OCI-LY3 (cell line): ENCODE measurements around the gene MACF1.

ENCODE experiments used
- H2AFZ ChIP-seq: fragments of 200-600, 300-600 bp; shearing (Covaris generic); 2 replicates; pipeline ENCODE4 v1.6.0; 2014; ENCODE audit warnings: antibody characterized with exemption, low read depth, low read length
- H3K27ac ChIP-seq: fragments of 200-600, 300-600 bp; sonication (generic); 2 replicates; pipeline ENCODE4 v1.5.1; 2014; ENCODE audit warnings: mild to moderate bottlenecking, low read length, moderate library complexity, mixed read lengths
- H3K27me3 ChIP-seq: fragments of 200-600, 300-600 bp; sonication (generic); 2 replicates; pipeline ENCODE4 v1.6.1; 2014; ENCODE audit warnings: low read depth, low read length, mixed read lengths
- H3K36me3 ChIP-seq: fragments of 200-600, 300-600 bp; sonication (generic); replicated peaks from 2 replicates; pipeline ENCODE3; 2014; ENCODE audit warnings: low read depth, low read length, mixed read lengths
- H3K4me1 ChIP-seq: fragments of 300-600, 200-600 bp; sonication (generic); 2 replicates; pipeline ENCODE4 v1.6.1; 2014; ENCODE audit warnings: low read length, mixed read lengths
- H3K4me2 ChIP-seq: fragments of 200-600, 300-600 bp; sonication (generic); 2 replicates; pipeline ENCODE4 v1.6.1; 2014; ENCODE audit warnings: low read length, mixed read lengths
- H3K4me3 ChIP-seq: fragments of 300-600, 200-600 bp; sonication (generic); 2 replicates; pipeline ENCODE4 v1.5.1; 2014; ENCODE audit warnings: antibody characterized with exemption, mild to moderate bottlenecking, low read length, moderate library complexity
- H3K79me2 ChIP-seq: fragments of 300-600, 200-600 bp; shearing (Covaris generic); 2 replicates; pipeline ENCODE4 v1.6.1; 2014; ENCODE audit warnings: mild to moderate bottlenecking, low read length, mixed read lengths
- H3K9ac ChIP-seq: fragments of 300-600, 200-600 bp; shearing (Covaris generic); 2 replicates; pipeline ENCODE4 v1.6.0; 2014; ENCODE audit warnings: mild to moderate bottlenecking, low read length, moderate library complexity
- H3K9me3 ChIP-seq: fragments of 200-600, 300-600 bp; shearing (Covaris generic); 2 replicates; pipeline ENCODE4 v1.6.1; 2014; ENCODE audit warnings: low read length, mixed read lengths; ENCODE audit not compliant: insufficient read depth
- H4K20me1 ChIP-seq: fragments of 200-600, 300-600 bp; sonication (generic); 2 replicates; pipeline ENCODE4 v1.6.1; 2016; ENCODE audit warnings: low read length, mixed read lengths; ENCODE audit not compliant: insufficient read depth
- CTCF ChIP-seq: fragments of 200-600, 300-600 bp; sonication (generic); IDR thresholded peaks from 2 replicates; pipeline ENCODE4 v1.5.1; 2014; ENCODE audit warnings: antibody characterized with exemption, low read length, low read depth
- EZH2phosphoT487 ChIP-seq: fragments of 200-600 bp; shearing (Covaris generic); IDR thresholded peaks from 2 replicates; pipeline ENCODE4 v1.6.1; 2018; ENCODE audit warnings: antibody characterized with exemption, mixed run types, low read depth

MACF1 gene

GRCh38 chr1:39405358-39405757 is 200.9 kb downstream of the MACF1 start:
- H3K27me3 ChIP-seq = no peaks in the 10 kb centered on the region
- H3K4me2 ChIP-seq = no peak overlapping the region
- no peak overlapping the region for H2AFZ ChIP-seq
- H3K9me3 ChIP-seq = no peaks in the 10 kb centered on the region
- peaks cover 16% of the 10 kb centered on the region for H3K4me1 ChIP-seq
- H4K20me1 ChIP-seq = peaks cover 5% of the 10 kb centered on the region
- no peak overlapping the region for H3K27ac ChIP-seq
- H3K9ac ChIP-seq = no peak overlapping the region
- no peaks in the 10 kb centered on the region for H3K79me2 ChIP-seq
- TF ChIP-seq EZH2phosphoT487 = no peak
- no peak for TF ChIP-seq CTCF
- H3K36me3 ChIP-seq = no peaks in the 10 kb centered on the region
- no peak overlapping the region for H3K4me3 ChIP-seq

- Histone ChIP-seq H3K4me1 (peaks cover 16% of the 10 kb centered on the region), H3K27me3 (no peaks in the 10 kb centered on the region), H3K79me2 (no peaks in the 10 kb centered on the region), H4K20me1 (peaks cover 11% of the 10 kb centered on the region), H3K9ac (no peak overlapping the region), H3K36me3 (no peaks in the 10 kb centered on the region), H3K4me2 (no peak overlapping the region), H3K27ac (no peak overlapping the region), H3K9me3 (no peaks in the 10 kb centered on the region), H3K4me3 (no peak overlapping the region), H2AFZ (no peak overlapping the region)
- TF ChIP-seq CTCF = no peak
- no peak for TF ChIP-seq EZH2phosphoT487
Measured at GRCh38 chr1:39406533-39407450, 202.3 kb downstream of the MACF1 start.

GRCh38 chr1:39407510-39407895 is 203.0 kb downstream of the MACF1 start:
- no peak for TF ChIP-seq CTCF
- TF ChIP-seq EZH2phosphoT487 = no peak
- Histone ChIP-seq H3K9ac (peak overlapping the region; percentile 46; the same call in 1 of the 2 replicates), H3K4me1 (peaks cover 16% of the 10 kb centered on the region), H3K4me3 (peak overlapping the region; percentile 78), H3K36me3 (no peaks in the 10 kb centered on the region), H3K79me2 (no peaks in the 10 kb centered on the region), H4K20me1 (peaks cover 11% of the 10 kb centered on the region), H3K4me2 (peak overlapping the region; percentile 73), H3K27me3 (no peaks in the 10 kb centered on the region), H3K27ac (no peak overlapping the region), H3K9me3 (no peaks in the 10 kb centered on the region), H2AFZ (no peak overlapping the region)

GRCh38 chr1:39407896-39408640 is 203.6 kb downstream of the MACF1 start:
- Histone ChIP-seq H4K20me1 (peaks cover 11% of the 10 kb centered on the region), H3K9me3 (no peaks in the 10 kb centered on the region), H3K27me3 (no peaks in the 10 kb centered on the region), H3K36me3 (no peaks in the 10 kb centered on the region), H3K4me1 (peaks cover 16% of the 10 kb centered on the region), H3K79me2 (no peaks in the 10 kb centered on the region), H3K4me3 (peak overlapping the region; percentile 78), H3K4me2 (peak overlapping the region; percentile 73), H2AFZ (no peak overlapping the region), H3K9ac (peak overlapping the region; percentile 46), H3K27ac (no peak overlapping the region)
- no peak for TF ChIP-seq EZH2phosphoT487
- TF ChIP-seq CTCF = no peak
